Panc1 (cell line): ENCODE data around the gene GEMIN7. TPM values are rescaled to one million over a fixed set of nuclear protein-coding genes. Genes with fewer than 3 reads are reported as not detected.

Experiments
- ATAC-seq: fragments of 200-7000 bp; cut with Tn5 transposase; 2 replicates; pipeline ENCODE4 v1.9.1; 2020; ENCODE audit warnings: mild to moderate bottlenecking, moderate library complexity
- BruUV-seq: library from RNA; stranded (reverse); fragments of 400-500 nt; replicated peaks from 2 replicates; lab custom pipeline; 2021; lab: Mats Ljungman, UMichigan
- CTCF ChIA-PET: fragments of 300-600 bp; sonication (Branson Sonifier 250); formaldehyde crosslinking; loops from one replicate; lab custom pipeline; 2022; ENCODE audit warnings: antibody characterized with exemption; lab: Charles Lee
- POLR2A ChIA-PET: fragments of 300-600 bp; sonication (Branson Sonifier 250); formaldehyde crosslinking; loops from one replicate; lab custom pipeline; 2022; ENCODE audit warnings: antibody characterized with exemption; lab: Charles Lee
- DNase-seq: peaks from one replicate; pipeline ENCODE4 v3.0.0-alpha.2; 2010; ENCODE audit warnings: low read depth, low spot score
- H3K27ac ChIP-seq: 2 replicates; pipeline ENCODE4 v1.5.1; 2011; ENCODE audit warnings: mild to moderate bottlenecking, low read length, inconsistent platforms
- H3K27me3 ChIP-seq: fragments of 200-500 bp; sonication (Bioruptor generic); 2 replicates; pipeline ENCODE4 v1.6.0; 2014; ENCODE audit warnings: low read length, inconsistent platforms; ENCODE audit not compliant: control insufficient read depth, insufficient read depth
- H3K36me3 ChIP-seq: fragments of 200-500 bp; sonication (Bioruptor generic); 2 replicates; pipeline ENCODE4 v1.5.1; 2014; ENCODE audit warnings: inconsistent platforms, mild to moderate bottlenecking, low read length, moderate library complexity; ENCODE audit not compliant: control insufficient read depth, insufficient read depth
- H3K4me1 ChIP-seq: 2 replicates; pipeline ENCODE4 v1.5.1; 2011; ENCODE audit warnings: inconsistent platforms, mild to moderate bottlenecking, low read length, moderate library complexity; ENCODE audit not compliant: control insufficient read depth, insufficient read depth
- H3K4me3 ChIP-seq, 2 experiments: 2 replicates each; pipeline ENCODE4 v1.5.1; 2011 to 2012; ENCODE audit warnings: low read depth in 2 of 2, low read length in 2 of 2, mild to moderate bottlenecking in 2 of 2, inconsistent platforms in 1 of 2, moderate library complexity in 1 of 2
- H3K9me3 ChIP-seq: fragments of 200-500 bp; sonication (Bioruptor generic); 2 replicates; pipeline ENCODE4 v1.5.1; 2014; ENCODE audit warnings: low read depth, mild to moderate bottlenecking, inconsistent platforms, low read length, moderate library complexity; ENCODE audit not compliant: control insufficient read depth, insufficient read depth
- POLR2AphosphoS5 ChIP-seq: IDR thresholded peaks from 2 replicates; pipeline ENCODE4 v1.6.1; 2012; ENCODE audit warnings: mild to moderate bottlenecking, low read depth, low read length, moderate library complexity
- SIN3A ChIP-seq: IDR thresholded peaks from 2 replicates; pipeline ENCODE4 v1.6.1; 2012; ENCODE audit warnings: low read depth, mild to moderate bottlenecking, low read length, moderate library complexity, borderline replicate concordance; ENCODE audit not compliant: insufficient read depth
- TCF7L2 ChIP-seq: IDR thresholded peaks from 2 replicates; pipeline ENCODE4 v1.6.1; 2011; ENCODE audit warnings: mild to moderate bottlenecking, low read depth, low read length, inconsistent platforms
- in situ Hi-C: cut with HindIII; loops from 2 replicates; pipeline ENCODE4 v1.10.0; 2016; ENCODE audit warnings: low sequenced_read_pairs, low pct_unique_long_range_greater_than_20kb
- intact Hi-C: fragments of 100-400 bp; cut with micrococcal nuclease; formaldehyde crosslinking; loops from one replicate; pipeline ENCODE4 v1.10.0; 2022; ENCODE audit not compliant: unreplicated experiment
- total RNA-seq: library from RNA; stranded (reverse); gene quantifications from one replicate; pipeline ENCODE4 v1.2.1, GENCODE V29; 2021; ENCODE audit not compliant: unreplicated experiment
- TF ChIP-seq, protein P1 (sequence below), 2 experiments: IDR thresholded peaks; 2 replicates each; pipeline ENCODE4 v1.6.1; 2011 to 2012; ENCODE audit warnings: low read depth in 2 of 2, control low read depth in 1 of 2, low read length in 1 of 2, mild to moderate bottlenecking in 1 of 2, moderate library complexity in 1 of 2; ENCODE audit not compliant: insufficient read depth in 1 of 2
- TF ChIP-seq, protein P2 (sequence below): fragments of 450-650 bp; IDR thresholded peaks from 2 replicates; pipeline ENCODE4 v1.5.1; 2017; ENCODE audit warnings: mild to moderate bottlenecking

The GEMIN7 gene
- total RNA-seq, 1 experiment from 2014 or later = 29.5 TPM

GRCh38 chr19:45075301-45076028 lies 3.6 kb upstream of the GEMIN7 start:
- peaks cover 4% of the 10 kb centered on the region; the same call in 1 of the 2 replicates for H3K36me3 ChIP-seq
- DNase-seq = no peak
- peak; percentile 84 for ATAC-seq
- BruUV-seq = no TSS peak
- POLR2A ChIA-PET = interaction anchor here (0.7 kb wide), 1 partner anchor 37 kb away, joined by 5 read pairs; no protein-coding TSS in a partner anchor
- CTCF ChIA-PET = no interaction called here
- peaks cover 18% of the 10 kb centered on the region for H3K4me1 ChIP-seq
- H3K4me3 ChIP-seq = peak overlapping the region; percentile 66 to 67
- H3K27me3 ChIP-seq = no peaks in the 10 kb centered on the region
- intact Hi-C loops (no loop called here), in situ Hi-C loops (no loop called here)
- peak overlapping the region; percentile 79 for H3K27ac ChIP-seq
- TF ChIP-seq, protein P1, sequence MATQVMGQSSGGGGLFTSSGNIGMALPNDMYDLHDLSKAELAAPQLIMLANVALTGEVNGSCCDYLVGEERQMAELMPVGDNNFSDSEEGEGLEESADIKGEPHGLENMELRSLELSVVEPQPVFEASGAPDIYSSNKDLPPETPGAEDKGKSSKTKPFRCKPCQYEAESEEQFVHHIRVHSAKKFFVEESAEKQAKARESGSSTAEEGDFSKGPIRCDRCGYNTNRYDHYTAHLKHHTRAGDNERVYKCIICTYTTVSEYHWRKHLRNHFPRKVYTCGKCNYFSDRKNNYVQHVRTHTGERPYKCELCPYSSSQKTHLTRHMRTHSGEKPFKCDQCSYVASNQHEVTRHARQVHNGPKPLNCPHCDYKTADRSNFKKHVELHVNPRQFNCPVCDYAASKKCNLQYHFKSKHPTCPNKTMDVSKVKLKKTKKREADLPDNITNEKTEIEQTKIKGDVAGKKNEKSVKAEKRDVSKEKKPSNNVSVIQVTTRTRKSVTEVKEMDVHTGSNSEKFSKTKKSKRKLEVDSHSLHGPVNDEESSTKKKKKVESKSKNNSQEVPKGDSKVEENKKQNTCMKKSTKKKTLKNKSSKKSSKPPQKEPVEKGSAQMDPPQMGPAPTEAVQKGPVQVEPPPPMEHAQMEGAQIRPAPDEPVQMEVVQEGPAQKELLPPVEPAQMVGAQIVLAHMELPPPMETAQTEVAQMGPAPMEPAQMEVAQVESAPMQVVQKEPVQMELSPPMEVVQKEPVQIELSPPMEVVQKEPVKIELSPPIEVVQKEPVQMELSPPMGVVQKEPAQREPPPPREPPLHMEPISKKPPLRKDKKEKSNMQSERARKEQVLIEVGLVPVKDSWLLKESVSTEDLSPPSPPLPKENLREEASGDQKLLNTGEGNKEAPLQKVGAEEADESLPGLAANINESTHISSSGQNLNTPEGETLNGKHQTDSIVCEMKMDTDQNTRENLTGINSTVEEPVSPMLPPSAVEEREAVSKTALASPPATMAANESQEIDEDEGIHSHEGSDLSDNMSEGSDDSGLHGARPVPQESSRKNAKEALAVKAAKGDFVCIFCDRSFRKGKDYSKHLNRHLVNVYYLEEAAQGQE (IDR thresholded peaks at IDR 0.05; ENCODE audit: insufficient read depth in 1 of 2, low read depth in 2 of 2, low read length in 1 of 2) = no peak
- TF ChIP-seq POLR2AphosphoS5 = no peak
- no peak for TF ChIP-seq TCF7L2
- TF ChIP-seq SIN3A = no peak
- TF ChIP-seq, protein P2, sequence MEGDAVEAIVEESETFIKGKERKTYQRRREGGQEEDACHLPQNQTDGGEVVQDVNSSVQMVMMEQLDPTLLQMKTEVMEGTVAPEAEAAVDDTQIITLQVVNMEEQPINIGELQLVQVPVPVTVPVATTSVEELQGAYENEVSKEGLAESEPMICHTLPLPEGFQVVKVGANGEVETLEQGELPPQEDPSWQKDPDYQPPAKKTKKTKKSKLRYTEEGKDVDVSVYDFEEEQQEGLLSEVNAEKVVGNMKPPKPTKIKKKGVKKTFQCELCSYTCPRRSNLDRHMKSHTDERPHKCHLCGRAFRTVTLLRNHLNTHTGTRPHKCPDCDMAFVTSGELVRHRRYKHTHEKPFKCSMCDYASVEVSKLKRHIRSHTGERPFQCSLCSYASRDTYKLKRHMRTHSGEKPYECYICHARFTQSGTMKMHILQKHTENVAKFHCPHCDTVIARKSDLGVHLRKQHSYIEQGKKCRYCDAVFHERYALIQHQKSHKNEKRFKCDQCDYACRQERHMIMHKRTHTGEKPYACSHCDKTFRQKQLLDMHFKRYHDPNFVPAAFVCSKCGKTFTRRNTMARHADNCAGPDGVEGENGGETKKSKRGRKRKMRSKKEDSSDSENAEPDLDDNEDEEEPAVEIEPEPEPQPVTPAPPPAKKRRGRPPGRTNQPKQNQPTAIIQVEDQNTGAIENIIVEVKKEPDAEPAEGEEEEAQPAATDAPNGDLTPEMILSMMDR = no peak
- H3K9me3 ChIP-seq = no peaks in the 10 kb centered on the region

GRCh38 chr19:45076029-45076850 lies 2.8 kb upstream of the GEMIN7 start, which contains the start of gene ZNF296:
ZNF296 (minus strand) TSS chr19:45076478; CDS start chr19:45076373, 105 bp downstream.
- in situ Hi-C loops (no loop called here), intact Hi-C loops (no loop called here)
- Histone ChIP-seq H3K36me3 (peaks cover 4% of the 10 kb centered on the region; the same call in 1 of the 2 replicates), H3K27ac (peak within 1 kb of the TSS; percentile 82), H3K4me1 (peaks cover 18% of the 10 kb centered on the region), H3K9me3 (no peaks in the 10 kb centered on the region), H3K27me3 (no peaks in the 10 kb centered on the region), H3K4me3 (peak within 1 kb of the TSS; percentile 66 to 67)
- TF ChIP-seq SIN3A = peak; percentile 50; the same call in 1 of the 2 replicates
- TF ChIP-seq, protein P2 = no peak
- POLR2A ChIA-PET = no interaction called here
- BruUV-seq = no TSS peak
- DNase-seq (no peak), ATAC-seq (peak; percentile 84)
- CTCF ChIA-PET = no interaction called here
